Stimulated activated CD4-positive, alpha-beta T cell treated with anti-CD3 and anti-CD28 coated beads, TNF-alpha, amount 100 ng/mL, for 24 hours (primary cell): Measurements from ENCODE around the gene CASZ1.

Experiments used
- DNase-seq, 3 experiments: peaks; one replicate each; pipeline ENCODE4 v3.0.0-alpha.2; 2020; ENCODE audit warnings: low read depth in 3 of 3

CASZ1 gene

GRCh38 chr1:10724948-10725847, 71.2 kb downstream of the CASZ1 start:
- DNase-seq = no peak

- no peak for DNase-seq
Observed at GRCh38 chr1:10724511-10724910, 71.9 kb downstream of the CASZ1 start.

DNA sequence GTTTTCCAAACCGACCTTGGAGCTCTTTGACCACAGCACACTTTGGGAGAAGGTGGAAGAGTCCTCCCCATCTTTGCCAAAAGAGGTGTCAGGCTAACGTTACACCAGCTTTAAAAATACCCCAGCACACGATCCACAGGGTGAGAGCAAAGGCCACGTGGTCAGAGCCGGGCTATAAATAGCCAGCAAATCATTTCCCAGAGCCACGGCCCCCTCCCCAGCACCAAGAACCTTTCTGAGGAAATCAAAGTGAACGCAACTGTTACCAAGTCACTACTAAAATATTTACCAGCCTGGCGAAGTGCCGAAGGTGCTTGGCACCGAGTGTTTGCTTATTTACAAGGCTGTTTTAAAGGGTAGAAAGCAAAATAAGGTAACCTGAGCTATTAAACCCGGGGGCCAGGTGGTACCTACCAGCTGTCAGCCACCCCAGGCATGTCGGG, 72.4 kb downstream of the CASZ1 start:
- DNase-seq = no peak

DNA sequence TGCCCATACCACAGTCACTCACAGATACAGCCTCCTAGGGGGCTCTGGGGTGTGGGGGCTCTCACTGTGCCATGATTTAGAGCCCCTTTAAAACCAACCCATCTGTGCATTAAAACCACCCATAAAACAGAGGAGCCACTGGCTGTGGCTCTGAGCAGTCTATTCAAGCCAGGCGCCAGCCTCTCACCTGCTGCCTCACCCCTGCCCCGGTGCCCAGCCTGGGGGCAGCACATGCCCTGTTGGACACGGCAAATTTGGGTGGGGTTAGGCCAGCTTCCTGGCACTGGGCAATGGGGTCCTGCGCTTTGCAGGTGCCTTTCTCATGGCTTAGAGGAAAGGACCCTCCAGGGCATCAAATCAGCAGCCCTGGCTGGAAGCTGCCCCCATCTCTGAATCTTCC, 73.1 kb downstream of the CASZ1 start:
- no peak for DNase-seq

DNA sequence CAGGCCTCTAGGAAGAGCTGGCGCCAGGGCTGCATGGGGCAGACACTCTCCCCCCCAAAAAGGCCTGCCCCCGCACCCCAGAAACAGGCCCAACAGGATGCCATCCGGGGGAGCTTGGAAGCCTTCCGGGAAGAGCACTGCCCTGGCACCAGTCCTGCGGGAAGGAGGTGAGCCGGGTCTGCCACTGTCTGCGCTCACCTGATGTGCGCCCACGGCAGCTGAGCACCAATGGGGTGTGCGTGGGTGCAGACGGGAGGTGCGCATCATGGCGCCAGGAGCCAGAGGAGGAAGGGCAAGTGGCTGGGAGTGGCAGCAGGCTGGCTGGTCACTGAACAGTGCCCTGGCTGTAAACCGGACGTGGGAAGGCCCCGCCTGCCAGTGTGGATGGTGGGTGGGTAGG, 73.6 kb downstream of the CASZ1 start:
- DNase-seq = no peak

- no peak for DNase-seq
Observed at GRCh38 chr1:10721381-10722321, 74.8 kb downstream of the CASZ1 start.

DNA sequence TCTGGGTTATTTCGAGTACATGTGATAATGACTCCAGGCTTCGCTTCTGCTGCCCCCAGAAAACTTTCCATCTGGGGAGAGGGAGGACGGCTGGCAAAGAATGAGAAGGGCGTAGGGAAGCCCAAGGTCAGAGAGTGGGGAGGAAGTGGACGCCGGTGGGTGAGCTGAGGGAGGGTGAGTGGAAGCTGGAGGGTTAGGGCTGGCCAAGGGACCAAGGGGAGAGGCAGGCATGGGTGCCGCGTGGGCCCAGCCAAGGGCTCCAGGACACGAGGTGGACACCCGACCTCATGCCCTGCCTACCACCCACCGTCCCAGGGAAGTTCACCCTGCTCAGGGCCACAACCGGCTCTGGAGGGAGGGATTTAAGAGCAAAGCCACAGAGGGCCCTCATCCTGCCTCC, 75.8 kb downstream of the CASZ1 start:
- DNase-seq = no peak

DNA sequence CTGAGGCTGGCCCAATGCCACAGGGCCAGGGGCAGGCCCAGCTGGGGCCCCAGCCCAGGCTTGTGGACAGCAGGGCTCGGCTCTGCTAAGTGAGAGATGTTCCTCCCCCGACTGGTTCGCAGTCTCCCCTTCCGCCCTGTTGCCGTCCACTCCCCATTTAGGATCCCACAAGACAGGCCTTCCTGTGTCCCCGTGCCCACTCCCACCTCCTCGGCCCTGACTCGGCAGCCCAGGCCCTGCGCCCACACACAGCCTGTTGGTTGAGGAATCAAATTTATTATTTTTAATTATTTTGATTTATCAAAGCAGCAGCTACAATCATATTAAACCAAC, 78.4 kb downstream of the CASZ1 start:
- DNase-seq = no peak

DNA sequence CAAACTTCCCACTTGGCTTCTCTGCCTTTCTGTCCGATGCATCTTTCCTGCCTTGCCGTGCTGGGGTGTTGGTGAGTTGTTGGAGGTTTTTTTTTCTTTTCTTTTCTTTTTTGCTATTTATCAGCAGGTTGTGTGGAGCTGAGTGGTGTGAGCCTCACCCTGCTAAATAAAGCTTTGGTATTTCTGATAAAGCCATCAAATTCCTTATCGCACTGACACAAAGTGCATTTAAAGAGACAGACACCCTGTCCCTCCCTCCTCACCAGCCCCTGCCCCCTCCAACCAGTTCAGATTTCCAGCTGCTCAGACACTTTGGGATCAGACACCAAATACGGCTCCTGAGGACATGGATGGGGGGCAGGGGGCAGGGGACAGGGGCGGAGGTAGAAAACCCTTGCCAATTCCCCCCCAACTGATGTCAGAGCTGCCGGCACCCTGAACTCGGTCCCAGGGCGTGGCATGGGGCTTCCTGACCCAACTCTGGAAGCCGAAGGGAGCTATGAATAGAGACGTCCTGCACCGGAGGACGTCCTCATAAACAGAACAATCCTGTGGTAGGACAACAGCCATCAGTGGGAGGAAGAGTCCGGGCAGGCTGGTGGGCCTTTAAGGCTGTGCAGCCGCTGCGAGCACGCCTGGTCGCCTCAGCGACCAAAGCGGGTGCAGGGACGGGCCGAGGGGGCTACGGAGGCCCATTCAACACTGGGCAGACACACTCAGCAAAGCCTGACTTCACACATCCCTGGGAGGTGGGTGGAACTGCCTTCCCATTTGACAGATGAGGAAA, 79.0 kb downstream of the CASZ1 start:
- DNase-seq = no peak

- no peak for DNase-seq
Observed at GRCh38 chr1:10716840-10717239, 79.6 kb downstream of the CASZ1 start.

GRCh38 chr1:10714337-10715114, 81.9 kb downstream of the CASZ1 start:
- no peak for DNase-seq

GRCh38 chr1:10713614-10714013, 82.8 kb downstream of the CASZ1 start:
- no peak for DNase-seq

DNA sequence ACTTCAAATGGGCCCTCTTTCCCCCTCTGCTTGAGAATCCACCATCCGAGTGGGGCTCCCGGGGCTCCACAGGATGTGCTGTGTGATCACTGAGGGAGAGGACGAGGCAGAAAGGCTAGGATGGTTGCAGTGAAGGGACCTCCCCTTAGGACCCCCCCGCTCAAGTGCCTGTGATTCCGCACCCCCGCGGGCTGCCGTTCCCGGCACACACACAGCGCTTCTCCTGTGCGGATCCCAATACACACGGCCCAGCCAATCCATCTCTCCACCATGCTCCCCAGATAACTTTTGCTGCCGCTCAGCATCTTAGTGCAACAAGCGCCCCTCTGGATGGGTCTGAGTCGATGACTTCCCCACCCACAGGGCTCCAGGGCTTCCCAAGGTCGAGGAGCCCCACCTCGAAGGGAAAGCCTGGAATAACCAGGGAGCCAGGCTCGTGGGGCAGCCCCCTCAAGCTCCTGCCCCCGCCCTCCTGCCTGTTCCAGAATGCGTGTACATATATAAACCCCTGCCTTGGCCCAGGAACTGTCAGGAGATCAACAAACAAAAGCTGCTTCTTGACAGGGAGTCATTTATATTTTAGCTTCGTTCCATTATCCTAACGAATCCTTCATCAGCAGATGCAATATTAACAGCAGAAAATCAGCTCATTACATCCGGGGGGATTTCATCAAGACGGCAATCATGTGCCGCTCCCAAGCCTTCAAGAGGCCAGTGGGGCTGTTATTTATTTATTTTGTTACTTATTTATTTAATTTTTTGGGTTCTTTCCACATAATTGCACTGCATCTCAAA, 83.7 kb downstream of the CASZ1 start:
- no peak for DNase-seq

- no peak for DNase-seq
Observed at GRCh38 chr1:10710489-10710888, 86.0 kb downstream of the CASZ1 start.

DNA sequence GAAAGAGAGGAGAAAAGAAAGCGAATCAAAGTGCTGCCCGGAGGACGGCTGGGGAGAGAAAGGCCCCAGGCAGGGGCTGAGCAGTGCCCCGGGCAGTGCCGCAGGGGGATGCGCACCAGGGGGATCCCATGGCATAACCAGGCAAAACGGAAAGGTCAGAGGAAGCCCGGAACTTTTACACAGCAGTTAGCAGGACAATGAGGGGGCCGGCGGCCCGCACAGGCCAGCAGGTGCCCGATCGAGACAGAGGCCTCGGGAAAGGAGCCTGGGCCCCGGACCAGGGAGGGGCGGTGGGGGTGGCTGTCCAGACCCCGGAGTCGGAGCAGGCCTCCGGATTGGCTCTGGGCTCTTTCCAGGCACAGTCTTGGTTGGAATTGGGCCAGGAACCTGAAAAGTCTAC, 86.8 kb downstream of the CASZ1 start:
- DNase-seq = no peak

GRCh38 chr1:10709165-10709564, 87.3 kb downstream of the CASZ1 start:
- no peak for DNase-seq

GRCh38 chr1:10708757-10709156, 87.7 kb downstream of the CASZ1 start:
- DNase-seq = no peak

GRCh38 chr1:10707208-10707607, 89.2 kb downstream of the CASZ1 start:
- DNase-seq = no peak

- DNase-seq = no peak
Observed at GRCh38 chr1:10706376-10706913, 90.0 kb downstream of the CASZ1 start.

GRCh38 chr1:10705953-10706352, 90.5 kb downstream of the CASZ1 start:
- no peak for DNase-seq
